H1 (cell line): ENCODE results near the gene RPTOR. TPM values are rescaled to one million over a fixed set of nuclear protein-coding genes. Genes with fewer than 3 reads are reported as not detected.

Source experiments
- BRCA1 ChIP-seq: IDR thresholded peaks from 2 replicates; pipeline ENCODE4 v1.6.1; 2012; ENCODE audit warnings: low read depth, low read length, improper control_type of control experiment
- EZH2 ChIP-seq: fragments of 200-600 bp; sonication (generic); IDR thresholded peaks from 2 replicates; pipeline ENCODE4 v1.7.1; 2012; ENCODE audit warnings: low read depth, mild to moderate bottlenecking, moderate library complexity, low read length, inconsistent platforms; ENCODE audit not compliant: severe bottlenecking
- SIN3A ChIP-seq, 2 experiments: IDR thresholded peaks in 1 of 2; conservative IDR thresholded peaks in 1 of 2; 2 replicates each; pipeline ENCODE4 v1.6.1; 2011 to 2012; ENCODE audit warnings: low read length in 2 of 2, improper control_type of control experiment in 1 of 2, low read depth in 1 of 2, mild to moderate bottlenecking in 1 of 2
- SIRT6 ChIP-seq: IDR thresholded peaks from one replicate; pipeline ENCODE4 v1.7.1; 2012; ENCODE audit warnings: low read length, inconsistent platforms
- SIX5 ChIP-seq: IDR thresholded peaks from 2 replicates; pipeline ENCODE4 v1.6.1; 2011; ENCODE audit warnings: mild to moderate bottlenecking, low read depth, low read length
- polyA plus RNA-seq, 7 experiments: library from polyadenylated mRNA; depleted of rRNA in 3 of 7; stranded (reverse) in 5 of 7; unstranded in 2 of 7; fragments of >200 nt in 5 of 7; fragments of 200-250 nt in 2 of 7; gene quantifications; 1 replicate in 5 of 7; 2 replicates in 1 of 7; 4 replicates in 1 of 7; pipeline versions ENCODE4 v1.2.1 to v1.2.3, GENCODE V29; 2011 to 2013; ENCODE audit warnings: missing spikeins in 2 of 7, mixed read lengths in 2 of 7
- total RNA-seq: library from RNA; stranded (reverse); fragmentation: NEBNext Ultra II Directional; extraction: Animal tissue kit (Norgen Biotek cat#: 25700); gene quantifications from 2 replicates; pipeline ENCODE4 v1.2.1, GENCODE V29; 2021

RPTOR gene
- total and polyA plus RNA-seq, 2 of the 8 experiments (the other 6 are each of a cell fraction or from before 2014, with no cell fraction given) = 6.9 to 28.7 TPM

DNA sequence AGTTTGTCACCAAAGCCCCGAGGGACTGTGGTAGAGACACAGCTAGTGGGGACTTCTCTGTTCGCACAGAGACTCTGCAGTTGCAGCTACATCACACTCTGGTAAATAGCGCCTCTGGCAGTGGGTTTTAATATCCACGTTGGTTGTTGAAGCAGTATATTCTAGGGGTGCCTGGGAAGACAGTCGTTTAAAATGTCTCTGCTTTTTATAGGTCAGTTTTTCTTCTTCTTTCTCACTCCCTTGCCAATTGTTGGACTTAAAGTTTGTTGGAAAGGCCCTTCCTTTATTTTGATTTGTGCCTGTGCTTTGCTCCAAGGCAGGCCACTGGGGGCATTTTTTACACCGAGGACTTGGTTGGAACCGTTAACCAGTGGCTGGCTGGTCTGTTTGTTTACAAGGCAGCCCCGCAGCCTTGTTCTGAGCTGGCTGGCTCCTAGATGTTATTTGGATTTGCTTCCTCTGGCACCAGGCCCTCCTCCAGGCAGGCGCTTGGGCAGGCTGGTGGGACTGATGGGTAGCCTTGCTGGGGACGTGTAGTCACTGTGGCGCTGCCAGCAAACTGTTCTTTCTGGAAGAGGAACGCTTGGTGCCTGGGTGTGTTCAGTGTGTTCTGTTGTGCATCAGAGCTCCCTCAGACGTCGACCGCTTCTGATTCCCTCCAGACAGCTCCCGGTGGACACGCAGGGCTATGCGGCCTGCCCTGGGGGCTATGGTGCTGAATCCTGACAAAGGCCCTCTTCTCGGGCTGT, 228.8 kb downstream of the RPTOR start (continued):
- TF ChIP-seq BRCA1 (no peak), EZH2 (no peak), SIRT6 (no peak), SIX5 (no peak), SIN3A (conservative IDR thresholded peaks at IDR 0.05 in 1 of 2, IDR thresholded peaks at IDR 0.05 in 1 of 2; ENCODE audit: low read depth in 1 of 2, low read length in 2 of 2) (no peak)
